Brain microvascular endothelial cell (primary cell): ENCODE results near the gene NFIB.

Source experiments
- DNase-seq: peaks from one replicate; pipeline ENCODE4 v3.0.0-alpha.2; 2020
- H3K27ac ChIP-seq: fragments of 250-450 bp; sonication (Bioruptor Pico); 2 replicates; pipeline ENCODE4 v1.5.1; 2020; ENCODE audit warnings: mild to moderate bottlenecking, moderate library complexity
- H3K27me3 ChIP-seq: fragments of 250-450 bp; sonication (Bioruptor Pico); replicated peaks from 2 replicates; pipeline ENCODE4 v1.5.1; 2020; ENCODE audit warnings: mild to moderate bottlenecking
- H3K36me3 ChIP-seq: fragments of 250-450 bp; sonication (Bioruptor Pico); replicated peaks from 2 replicates; pipeline ENCODE4 v1.5.1; 2020; ENCODE audit warnings: mild to moderate bottlenecking
- H3K4me3 ChIP-seq: 2 replicates; pipeline ENCODE4 v1.5.1; 2011; ENCODE audit warnings: low read depth, mild to moderate bottlenecking, control low read depth, low read length, moderate library complexity
- in situ Hi-C: cut with HindIII; loops from 2 replicates; pipeline ENCODE4 v1.10.0; 2017; ENCODE audit warnings: low sequenced_read_pairs, low pct_ligation_motif_present
- TF ChIP-seq, protein P1 (sequence below): IDR thresholded peaks from 2 replicates; pipeline ENCODE4 v1.5.1; 2011; ENCODE audit warnings: low read depth, mild to moderate bottlenecking, moderate library complexity, low read length, control low read depth, inconsistent platforms; ENCODE audit errors: missing control alignments

NFIB gene

DNA sequence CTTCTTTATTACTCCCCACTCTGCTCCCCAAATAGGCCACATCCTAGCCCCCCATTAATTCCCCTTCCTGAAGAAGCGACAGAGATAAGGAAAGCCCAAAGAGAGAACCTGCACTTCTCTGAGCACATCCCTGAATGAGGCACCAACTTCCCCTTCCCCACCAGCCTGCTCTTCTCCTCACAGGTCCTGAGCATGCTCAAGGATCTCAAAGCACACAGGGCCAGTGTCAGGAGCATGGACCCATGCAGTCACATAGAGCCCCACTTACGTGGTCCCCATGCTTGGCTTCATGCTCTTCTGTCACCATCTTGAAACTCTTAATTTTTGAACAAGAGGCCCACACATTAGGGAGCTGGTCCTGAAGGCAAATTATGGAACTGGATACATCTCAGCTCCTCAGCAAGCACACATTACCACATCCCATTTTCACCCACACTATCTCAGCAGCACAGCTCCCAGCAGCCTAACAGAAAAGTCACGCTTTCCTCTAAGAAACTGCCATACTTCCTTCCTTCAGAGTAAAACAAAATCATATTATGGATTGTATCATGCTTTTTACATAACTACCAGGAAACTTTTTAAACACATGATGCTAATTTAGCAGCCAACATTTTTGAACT is 99.8 kb downstream of the NFIB start:
- TF ChIP-seq, protein P1, sequence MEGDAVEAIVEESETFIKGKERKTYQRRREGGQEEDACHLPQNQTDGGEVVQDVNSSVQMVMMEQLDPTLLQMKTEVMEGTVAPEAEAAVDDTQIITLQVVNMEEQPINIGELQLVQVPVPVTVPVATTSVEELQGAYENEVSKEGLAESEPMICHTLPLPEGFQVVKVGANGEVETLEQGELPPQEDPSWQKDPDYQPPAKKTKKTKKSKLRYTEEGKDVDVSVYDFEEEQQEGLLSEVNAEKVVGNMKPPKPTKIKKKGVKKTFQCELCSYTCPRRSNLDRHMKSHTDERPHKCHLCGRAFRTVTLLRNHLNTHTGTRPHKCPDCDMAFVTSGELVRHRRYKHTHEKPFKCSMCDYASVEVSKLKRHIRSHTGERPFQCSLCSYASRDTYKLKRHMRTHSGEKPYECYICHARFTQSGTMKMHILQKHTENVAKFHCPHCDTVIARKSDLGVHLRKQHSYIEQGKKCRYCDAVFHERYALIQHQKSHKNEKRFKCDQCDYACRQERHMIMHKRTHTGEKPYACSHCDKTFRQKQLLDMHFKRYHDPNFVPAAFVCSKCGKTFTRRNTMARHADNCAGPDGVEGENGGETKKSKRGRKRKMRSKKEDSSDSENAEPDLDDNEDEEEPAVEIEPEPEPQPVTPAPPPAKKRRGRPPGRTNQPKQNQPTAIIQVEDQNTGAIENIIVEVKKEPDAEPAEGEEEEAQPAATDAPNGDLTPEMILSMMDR: no peak
- Histone ChIP-seq H3K27me3 (no peaks in the 10 kb centered on the region), H3K4me3 (no peak overlapping the region), H3K36me3 (no peaks in the 10 kb centered on the region), H3K27ac (no peak overlapping the region)
- in situ Hi-C loops: no loop called here
- no peak for DNase-seq

DNA sequence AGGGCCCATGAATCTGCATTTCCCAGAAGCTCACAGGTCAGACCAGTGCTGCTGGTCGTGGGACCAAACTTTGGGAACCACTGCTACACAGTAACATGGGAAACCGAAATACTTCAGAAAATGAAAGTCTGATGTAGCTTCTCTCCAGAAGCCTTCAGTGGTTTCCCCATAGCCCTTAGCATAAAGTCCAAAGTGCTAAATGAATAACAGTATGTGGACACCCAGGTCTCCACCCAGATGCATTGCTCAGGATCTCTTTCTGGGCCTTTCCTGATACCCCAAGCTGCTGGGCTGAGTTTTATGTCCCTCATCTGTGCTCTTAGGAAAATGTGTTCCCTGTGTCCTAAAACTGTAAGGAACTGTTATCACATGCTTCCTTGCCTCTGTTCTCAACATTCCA is 100.4 kb downstream of the NFIB start:
- TF ChIP-seq, protein P1: no peak
- Histone ChIP-seq H3K4me3 (no peak overlapping the region), H3K36me3 (no peaks in the 10 kb centered on the region), H3K27me3 (no peaks in the 10 kb centered on the region), H3K27ac (no peak overlapping the region)
- no peak for DNase-seq
- in situ Hi-C loops: no loop called here

- in situ Hi-C loops: no loop called here
- no peaks in the 10 kb centered on the region for H3K36me3 ChIP-seq
- no peak overlapping the region for H3K27ac ChIP-seq
- H3K4me3 ChIP-seq: no peak overlapping the region
- TF ChIP-seq, protein P1: no peak
- DNase-seq: no peak
- H3K27me3 ChIP-seq: no peaks in the 10 kb centered on the region
Observed at GRCh38 chr9:14212697-14213420, 101.1 kb downstream of the NFIB start.

GRCh38 chr9:14212077-14212476 is 101.9 kb downstream of the NFIB start:
- Histone ChIP-seq H3K27me3 (no peaks in the 10 kb centered on the region), H3K27ac (no peak overlapping the region), H3K4me3 (no peak overlapping the region), H3K36me3 (no peaks in the 10 kb centered on the region)
- TF ChIP-seq, protein P1: no peak
- in situ Hi-C loops: no loop called here
- no peak for DNase-seq

DNA sequence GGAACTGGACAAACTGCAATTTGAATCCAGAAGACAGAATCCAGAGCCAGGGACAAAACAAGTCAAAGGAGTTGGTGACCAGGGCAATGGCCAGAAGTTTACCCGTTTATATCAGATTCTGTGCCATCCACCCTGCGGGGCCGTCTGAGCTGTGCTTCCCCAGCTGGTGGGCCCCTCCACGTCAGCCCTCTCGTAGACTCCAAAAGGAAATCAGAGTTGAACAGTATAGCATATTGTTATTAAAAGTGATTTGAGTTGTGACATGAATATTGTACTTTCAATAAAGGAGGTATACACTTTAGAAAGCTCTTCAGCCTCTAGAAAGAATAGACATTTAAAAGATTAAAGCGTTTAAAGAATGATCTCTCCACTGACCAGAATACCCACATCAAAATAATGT is 102.4 kb downstream of the NFIB start:
- no peak overlapping the region for H3K27ac ChIP-seq

More for the DNA sequence above, 102.4 kb downstream of the NFIB start:
- in situ Hi-C loops: no loop called here
- no peaks in the 10 kb centered on the region for H3K36me3 ChIP-seq
- H3K4me3 ChIP-seq: no peak overlapping the region
- no peak for DNase-seq
- no peaks in the 10 kb centered on the region for H3K27me3 ChIP-seq
- TF ChIP-seq, protein P1: no peak
